HG03378 (cell line): Measurements from ENCODE around the gene RBM15B.
"Not testable (repeated sequence)": the region's sequence is repeated elsewhere in the genome, so short reads cannot be mapped to it uniquely, and the experiment has no call there.

ENCODE experiments used
- ATAC-seq: cut with Tn5 transposase; IDR thresholded peaks from one replicate; pipeline ENCODE4 v1.9.1; 2021; ENCODE audit warnings: mild to moderate bottlenecking, moderate library complexity; ENCODE audit not compliant: unreplicated experiment

Gene RBM15B

GRCh38 chr3:51391075-51391565 is at the start of gene RBM15B:
RBM15B (plus strand) TSS chr3:51391285; CDS start chr3:51391400, 115 bp downstream.
- peak; percentile 83 for ATAC-seq

- ATAC-seq, result no peak
Measured at GRCh38 chr3:51343918-51344687, 47.0 kb upstream of the RBM15B start.

- ATAC-seq, result no peak
Measured at GRCh38 chr3:51350751-51351150, 40.3 kb upstream of the RBM15B start.

- ATAC-seq, result no peak
Measured at GRCh38 chr3:51353131-51353530, 38.0 kb upstream of the RBM15B start.

- no peak for ATAC-seq
Measured at GRCh38 chr3:51353691-51354090, 37.4 kb upstream of the RBM15B start.

- no peak for ATAC-seq
Measured at GRCh38 chr3:51354172-51354571, 36.9 kb upstream of the RBM15B start.

- no peak for ATAC-seq
Measured at GRCh38 chr3:51354731-51355615, 36.1 kb upstream of the RBM15B start.

- ATAC-seq, result no peak
Measured at GRCh38 chr3:51355891-51356578, 35.0 kb upstream of the RBM15B start.

- ATAC-seq, result no peak
Measured at GRCh38 chr3:51357856-51358255, 33.2 kb upstream of the RBM15B start.

GRCh38 chr3:51358981-51359380 is 32.1 kb upstream of the RBM15B start:
- no peak for ATAC-seq

- ATAC-seq, result no peak
Measured at GRCh38 chr3:51360806-51361205, 30.3 kb upstream of the RBM15B start.

- no peak for ATAC-seq
Measured at GRCh38 chr3:51361746-51362145, 29.3 kb upstream of the RBM15B start.

GRCh38 chr3:51362476-51362875 is 28.6 kb upstream of the RBM15B start:
- ATAC-seq, result no peak

GRCh38 chr3:51368276-51368675 is 22.8 kb upstream of the RBM15B start:
- not testable (repeated sequence) for ATAC-seq

- no peak for ATAC-seq
Measured at GRCh38 chr3:51371943-51372557, 19.0 kb upstream of the RBM15B start.

- no peak for ATAC-seq
Measured at GRCh38 chr3:51373658-51374421, 17.2 kb upstream of the RBM15B start.

- ATAC-seq, result no peak
Measured at GRCh38 chr3:51374456-51374855, 16.6 kb upstream of the RBM15B start.

GRCh38 chr3:51375136-51375535 is 15.9 kb upstream of the RBM15B start:
- no peak for ATAC-seq

- no peak for ATAC-seq
Measured at GRCh38 chr3:51375571-51375970, 15.5 kb upstream of the RBM15B start.

- ATAC-seq, result no peak
Measured at GRCh38 chr3:51378065-51378464, 13.0 kb upstream of the RBM15B start.
